SKM-1 treated with dmso at 0.1 percent for 144 hours (cell line): ENCODE data around the gene RO60.

Source experiments
- DNase-seq: peaks from one replicate; lab custom pipeline; 2025; ENCODE audit not compliant: unreplicated experiment; lab: John Stamatoyannopoulos, UW

RO60 gene

DNA sequence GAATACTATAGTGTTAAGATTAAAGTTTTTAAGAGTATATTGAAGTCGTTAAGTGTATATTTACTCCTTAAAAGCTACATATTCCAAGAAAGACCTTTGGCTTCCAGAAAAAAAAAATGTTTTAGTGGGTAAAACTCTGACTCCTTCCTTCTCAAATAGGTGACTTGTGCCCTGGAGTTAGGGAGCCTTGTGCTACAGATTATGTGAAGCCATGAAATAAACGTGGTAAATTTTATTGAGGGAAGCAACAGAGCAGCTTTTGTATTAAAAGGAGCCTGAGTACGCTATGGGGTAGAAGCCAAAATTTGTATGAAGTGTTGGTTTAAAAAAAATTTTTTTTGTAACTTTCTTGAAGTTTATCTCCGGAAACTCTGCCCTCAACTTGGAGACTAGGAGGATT is 994 bp downstream of the RO60 start:
- DNase-seq: no peak

DNA sequence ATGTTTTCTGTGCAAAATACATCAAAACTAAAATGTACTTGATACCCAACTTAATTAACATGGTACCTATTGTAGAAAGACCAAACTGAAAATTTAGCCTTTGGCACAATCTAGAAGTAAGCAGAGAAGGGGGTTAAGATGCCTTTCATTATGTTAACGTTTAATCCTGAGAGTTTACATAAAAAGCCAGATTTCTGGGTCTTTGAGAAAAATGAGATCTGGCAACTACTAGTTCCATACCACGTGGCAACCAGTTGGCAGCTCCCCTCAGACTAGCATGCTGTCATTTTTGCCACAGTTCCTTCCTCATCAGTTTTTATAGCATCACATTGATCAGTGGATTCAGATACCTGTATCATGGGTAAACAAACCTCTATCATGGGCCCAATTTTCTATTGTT is 1.5 kb downstream of the RO60 start:
- DNase-seq: peak; percentile 29

DNA sequence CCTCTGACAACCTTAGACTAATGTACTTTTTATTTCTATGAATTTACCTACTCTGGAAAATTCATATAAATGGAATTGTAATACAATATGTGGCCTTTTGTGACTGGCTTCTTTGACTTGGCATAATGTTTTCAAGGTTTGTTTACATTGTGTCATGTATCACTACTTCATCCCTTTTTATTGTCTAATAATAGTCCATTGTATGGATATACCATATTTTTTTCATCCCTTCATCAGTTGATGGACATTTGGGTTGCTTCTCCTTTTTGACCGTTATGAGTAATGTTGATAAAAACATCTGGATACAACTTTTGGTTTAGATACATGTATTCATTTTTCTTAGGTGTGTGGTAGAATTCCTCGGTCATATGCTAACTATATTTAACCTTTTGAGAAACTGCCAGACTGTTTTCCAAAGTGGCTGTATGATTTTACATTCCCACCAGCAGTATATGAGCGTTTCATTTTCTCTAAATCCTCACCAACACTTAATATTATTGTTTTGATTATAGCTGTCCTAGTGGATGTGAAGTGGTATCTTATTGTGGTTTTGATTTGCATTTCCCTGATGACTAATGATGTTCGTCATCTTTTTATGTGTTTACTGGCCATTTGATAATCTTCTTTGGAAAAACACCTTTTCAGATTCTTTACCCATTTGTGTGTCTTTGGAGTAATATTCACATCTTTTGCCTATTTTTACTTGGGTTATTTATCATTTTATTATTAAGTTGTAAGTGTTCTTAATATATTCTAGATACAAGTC is 3.5 kb downstream of the RO60 start:
- DNase-seq: no peak

DNA sequence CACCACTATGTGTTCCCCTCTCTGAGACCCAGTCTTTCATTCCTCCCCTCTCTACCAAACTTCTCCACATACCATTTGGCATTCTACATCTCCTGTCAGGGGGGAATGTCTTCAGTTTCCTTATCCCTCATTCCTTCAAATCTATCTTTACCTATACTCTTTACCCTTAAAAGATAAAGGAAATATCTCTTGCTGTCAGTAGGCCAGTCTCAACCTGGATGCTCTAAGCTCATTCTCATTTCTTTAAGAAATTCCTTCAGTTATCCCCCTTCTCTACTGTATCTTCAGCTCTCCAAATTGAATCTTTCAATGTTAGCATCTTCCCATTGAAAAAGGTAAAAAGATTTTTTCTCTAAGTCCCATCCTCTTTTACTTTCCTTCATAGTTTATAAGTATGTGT is 6.5 kb downstream of the RO60 start:
- DNase-seq: no peak

DNA sequence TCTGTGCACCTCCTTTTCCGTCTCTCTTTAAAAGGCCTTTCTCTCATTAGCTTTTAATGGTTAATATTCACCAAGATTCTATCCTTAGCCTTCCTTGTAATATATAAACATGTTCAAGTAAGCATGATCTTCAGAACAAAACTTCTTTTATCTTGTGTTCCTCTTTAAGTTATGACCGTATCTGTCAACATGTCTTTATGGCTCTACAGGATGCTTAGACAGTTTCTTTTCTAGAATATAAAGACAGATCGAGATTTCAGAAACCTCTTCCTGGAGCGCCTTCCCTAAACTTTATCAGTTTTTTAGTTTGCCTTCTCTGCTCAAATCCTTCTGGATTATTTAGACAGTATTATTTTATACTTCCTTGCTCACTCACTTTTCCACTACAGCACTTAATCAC is 7.2 kb downstream of the RO60 start:
- DNase-seq: no peak

DNA sequence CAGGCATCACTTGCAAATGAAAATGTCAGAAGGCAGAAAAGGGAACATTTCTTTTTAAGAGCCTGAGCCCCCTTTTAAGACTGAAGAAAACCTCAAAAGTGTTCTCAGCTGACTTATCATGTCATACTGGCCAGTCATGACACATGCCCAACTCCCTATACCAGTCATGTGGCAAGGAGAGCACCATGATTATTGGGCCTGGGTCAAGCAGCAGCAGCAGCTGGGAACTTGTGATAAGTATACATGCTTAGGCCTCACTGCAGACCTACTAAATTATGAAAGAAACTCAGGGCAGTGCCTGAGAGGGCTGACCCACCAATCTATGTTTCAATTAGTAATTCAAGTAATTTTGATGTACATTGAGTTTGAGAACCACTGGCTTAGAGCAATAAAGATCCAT is 8.6 kb downstream of the RO60 start:
- DNase-seq: no peak

DNA sequence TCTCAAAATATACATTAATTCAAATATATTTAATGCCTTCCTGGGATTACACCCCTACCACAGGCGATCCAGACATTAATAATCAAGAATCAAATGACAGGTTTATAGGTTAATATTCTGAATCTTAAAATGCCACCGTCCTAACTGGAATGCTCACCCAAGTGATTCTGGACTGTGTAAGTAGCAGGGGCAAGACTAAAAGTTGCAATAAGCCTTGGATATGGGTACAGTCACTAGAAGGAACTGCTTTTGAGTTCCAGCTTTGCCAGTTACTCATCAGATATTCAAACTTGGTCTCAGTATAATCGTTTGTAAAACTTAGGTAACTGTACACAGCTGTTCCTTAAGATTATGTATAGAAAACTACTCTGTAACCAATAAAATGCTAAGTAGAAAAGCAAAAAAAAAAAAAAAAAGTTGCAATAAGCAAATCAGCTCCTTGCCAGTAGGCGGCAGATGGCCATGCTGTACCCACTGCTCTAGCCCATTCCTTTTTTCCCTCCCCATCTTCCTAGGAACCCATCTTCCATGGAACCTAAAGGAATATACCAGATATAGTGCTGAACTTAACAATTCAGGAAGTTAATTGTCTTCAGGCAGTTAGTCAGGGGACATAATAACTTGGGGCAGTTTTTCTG is 10.5 kb downstream of the RO60 start:
- no peak for DNase-seq

DNA sequence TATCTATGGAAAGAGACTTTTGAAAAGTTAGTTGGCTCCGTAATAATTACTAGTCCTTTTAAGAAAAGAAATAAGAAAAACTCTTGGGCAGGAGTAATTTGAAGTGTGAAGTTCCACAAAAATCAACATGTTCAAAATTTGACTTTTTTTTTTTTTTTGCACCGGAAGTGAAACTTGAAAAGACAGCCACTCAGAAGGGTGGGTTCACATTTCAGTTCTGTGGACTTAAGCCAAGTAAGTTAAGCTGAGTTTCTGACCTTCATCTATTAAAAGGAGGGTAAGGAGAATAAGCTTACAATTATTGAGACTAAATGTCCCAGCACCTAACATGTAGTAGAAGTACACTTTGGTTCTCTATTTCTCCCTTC is 11.0 kb downstream of the RO60 start:
- DNase-seq: no peak

DNA sequence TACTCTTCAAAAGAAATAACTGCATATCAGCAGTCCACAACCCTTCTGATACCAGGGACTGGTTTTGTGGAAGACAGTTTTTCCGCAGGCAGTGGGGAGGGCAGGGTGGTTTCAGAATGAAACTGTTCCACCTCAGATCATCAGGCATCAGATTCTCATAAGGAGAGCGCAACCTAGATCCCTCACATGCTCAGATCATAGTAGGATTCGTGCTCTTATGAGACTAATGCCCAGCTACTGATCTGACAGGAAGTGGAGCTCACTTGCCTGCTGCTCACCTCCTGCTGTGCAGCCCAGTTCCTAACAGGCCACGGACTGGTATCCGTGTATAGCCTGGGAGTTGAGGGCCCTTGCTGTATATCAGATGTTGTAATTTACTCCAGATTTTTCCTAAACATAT is 11.5 kb downstream of the RO60 start:
- DNase-seq: no peak

DNA sequence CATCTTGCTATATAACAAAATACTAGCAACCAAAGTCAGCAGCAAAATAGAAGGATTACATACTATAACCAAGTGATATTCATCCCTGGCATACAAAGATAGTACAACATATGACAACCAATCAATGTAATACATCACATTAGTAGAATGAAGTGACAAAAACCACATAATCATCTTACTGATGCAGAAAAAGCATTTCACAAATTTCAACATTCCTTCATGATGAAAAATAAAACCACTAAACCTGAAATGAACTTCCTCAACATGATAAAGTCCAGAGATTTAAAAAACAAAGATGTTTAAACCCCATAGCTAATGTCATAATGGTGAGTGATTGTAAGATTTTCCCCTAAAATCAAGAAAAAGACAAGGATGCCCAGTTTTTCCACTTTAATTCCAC is 18.6 kb downstream of the RO60 start:
- DNase-seq: no peak

DNA sequence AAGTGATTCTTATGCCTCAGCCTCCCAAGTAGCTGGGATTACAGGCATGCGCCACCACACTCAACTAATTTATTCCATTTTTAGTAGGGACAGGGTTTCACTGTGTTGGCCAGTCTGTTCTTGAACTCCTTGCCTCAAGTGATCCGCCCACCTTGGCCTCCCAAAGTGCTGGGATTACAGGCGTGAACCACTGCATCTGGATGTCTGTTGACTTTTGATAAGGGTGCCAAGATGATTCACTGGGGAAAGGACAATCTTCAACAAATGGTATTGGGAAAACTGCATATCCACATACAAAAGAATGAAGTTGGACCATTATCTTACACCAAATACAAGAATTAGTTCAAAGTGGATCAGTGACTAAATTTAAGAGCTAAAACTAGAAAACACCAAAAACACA is 19.8 kb downstream of the RO60 start:
- no peak for DNase-seq

DNA sequence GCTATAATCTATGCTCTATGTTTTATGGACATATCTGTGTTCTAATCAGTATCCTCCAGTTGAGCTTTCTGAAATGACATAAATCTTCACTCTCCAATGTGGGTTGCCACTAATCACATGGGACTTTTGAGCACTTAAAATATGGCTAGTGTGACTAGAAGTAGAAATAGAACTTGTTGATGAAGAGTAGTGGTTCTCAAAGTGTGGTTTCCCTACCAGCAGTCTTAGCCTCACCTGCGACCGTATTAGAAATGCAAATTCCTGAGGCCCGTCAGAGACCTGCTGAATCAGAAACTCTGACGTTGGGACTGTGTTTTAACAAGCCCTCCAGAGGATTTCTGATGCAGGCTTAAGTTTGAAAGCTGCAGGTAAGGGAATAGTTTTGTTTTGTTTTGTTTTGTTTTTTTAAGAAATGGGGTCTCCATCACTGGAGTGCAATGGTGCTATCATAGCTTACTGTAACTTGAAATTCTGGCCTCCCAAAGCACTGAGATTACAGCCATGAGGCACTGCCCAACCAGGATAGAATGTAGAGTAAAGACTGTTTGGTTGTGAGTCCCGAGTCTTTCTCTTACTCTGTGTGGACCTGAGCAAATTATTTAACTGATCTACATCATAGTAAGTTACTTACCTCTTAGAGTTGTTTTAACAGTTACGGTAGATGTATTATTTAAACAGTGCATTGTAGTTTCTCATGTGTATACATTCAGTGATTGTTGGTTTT is 24.1 kb downstream of the RO60 start:
- DNase-seq: no peak

DNA sequence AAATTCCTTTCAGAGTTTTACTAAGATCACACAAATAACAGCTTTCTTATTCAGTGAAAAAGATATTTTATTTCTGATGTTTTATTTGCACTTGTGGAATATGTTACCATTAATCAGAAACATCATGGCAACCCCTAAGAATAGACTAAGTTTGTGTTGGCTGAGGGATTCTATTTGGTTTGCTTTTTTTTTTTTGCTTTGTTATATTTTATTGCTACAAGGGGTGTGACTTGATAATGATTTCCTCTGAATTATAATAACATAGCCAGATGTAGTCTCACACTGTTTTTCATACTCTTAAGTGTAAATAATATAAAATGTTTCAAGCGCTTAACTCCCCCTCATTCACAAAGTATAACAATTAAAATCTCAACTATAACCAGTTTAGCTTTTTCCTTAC is 25.9 kb downstream of the RO60 start:
- no peak for DNase-seq

DNA sequence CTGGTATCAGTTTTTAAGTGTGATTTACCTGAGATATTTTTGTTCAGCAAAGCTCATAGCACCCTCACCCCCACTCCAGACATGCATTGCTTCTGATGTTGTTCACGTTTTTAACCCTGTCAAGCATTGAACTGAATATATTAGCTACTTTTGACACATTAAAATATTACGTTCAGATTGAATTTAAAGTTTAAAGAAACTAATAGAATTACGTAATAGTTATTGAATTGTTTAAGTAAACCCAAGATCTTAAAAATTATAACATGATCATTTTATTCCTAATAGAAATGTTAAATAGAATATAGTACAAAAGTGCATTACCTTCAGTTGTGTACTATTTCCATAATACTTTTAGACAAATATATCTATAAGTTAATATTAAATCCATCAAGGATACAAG is 26.9 kb downstream of the RO60 start:
- DNase-seq: no peak

DNA sequence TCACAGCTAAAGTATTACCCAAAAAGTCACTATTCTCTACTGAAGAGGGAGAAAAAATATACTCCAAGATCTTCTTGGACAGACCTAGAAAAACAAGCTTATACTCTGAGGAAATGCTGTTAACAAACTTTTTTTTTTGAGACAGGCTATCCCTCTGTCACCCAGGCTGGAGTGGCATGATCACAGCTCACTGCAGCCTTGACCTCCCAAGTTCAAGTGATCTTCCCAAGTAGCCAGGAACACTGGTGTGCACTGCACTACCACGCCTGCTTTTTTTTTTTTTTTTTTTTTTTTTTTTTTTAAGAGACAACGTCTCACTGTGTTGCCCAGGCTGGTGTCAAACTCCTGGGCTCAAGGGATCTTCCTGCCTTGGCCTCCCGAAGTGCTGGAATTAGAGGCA is 28.5 kb downstream of the RO60 start:
- DNase-seq: no peak

DNA sequence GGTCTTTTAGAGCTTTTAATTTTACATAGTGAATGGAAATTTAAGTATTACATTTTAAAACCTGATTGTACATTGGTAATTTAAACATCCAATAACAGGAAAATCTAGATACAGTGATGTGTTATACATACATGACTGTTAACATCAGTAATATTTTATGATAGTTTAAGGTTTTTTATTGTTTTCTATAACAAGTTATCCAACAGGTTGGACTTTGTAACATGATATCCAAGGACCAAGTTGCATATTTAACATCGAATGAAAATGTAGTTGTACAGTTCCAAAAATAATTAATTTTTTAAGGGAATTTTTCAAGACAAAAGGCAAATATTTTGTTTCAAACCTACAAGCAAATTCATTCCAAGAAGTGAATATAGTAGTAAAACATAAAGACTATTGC is 31.5 kb downstream of the RO60 start:
- no peak for DNase-seq

DNA sequence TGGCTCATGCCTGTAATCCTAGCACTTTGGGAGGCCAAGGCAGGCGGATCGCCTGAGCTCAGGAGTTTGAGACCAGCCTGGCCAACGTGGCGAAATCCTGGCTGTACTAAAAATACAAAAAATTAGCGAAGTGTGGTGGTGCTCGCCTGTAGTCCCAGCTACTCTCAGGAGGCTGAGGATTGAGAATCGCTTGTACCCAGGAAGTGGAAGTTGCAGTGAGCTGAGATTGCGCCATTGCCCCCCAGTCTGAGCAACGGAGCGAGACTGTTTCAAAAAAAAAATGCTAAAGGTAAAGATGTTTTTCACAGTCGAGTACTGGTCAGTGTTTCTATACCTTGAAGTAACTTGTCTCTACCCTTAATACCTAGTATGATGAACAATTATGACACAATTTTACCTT is 34.7 kb downstream of the RO60 start:
- no peak for DNase-seq

DNA sequence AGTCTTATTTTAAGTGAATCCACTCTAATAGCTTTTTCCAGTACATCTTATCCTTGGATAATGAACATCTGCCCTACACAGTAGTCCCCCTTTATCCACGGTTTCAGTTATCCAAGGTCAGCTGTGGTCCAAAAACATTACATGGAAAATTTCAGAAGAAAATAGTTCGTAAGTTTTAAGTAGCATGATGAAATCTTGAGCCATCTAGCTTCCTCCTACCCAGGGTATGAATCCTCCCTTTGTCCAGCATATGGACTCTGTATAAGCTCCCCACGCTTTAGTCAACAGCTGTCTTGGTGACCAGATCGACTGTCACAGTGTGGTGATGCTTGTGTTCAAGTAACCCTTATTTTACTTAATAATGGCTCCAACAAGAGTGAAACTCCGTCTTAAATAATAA is 43.2 kb downstream of the RO60 start:
- DNase-seq: no peak

DNA sequence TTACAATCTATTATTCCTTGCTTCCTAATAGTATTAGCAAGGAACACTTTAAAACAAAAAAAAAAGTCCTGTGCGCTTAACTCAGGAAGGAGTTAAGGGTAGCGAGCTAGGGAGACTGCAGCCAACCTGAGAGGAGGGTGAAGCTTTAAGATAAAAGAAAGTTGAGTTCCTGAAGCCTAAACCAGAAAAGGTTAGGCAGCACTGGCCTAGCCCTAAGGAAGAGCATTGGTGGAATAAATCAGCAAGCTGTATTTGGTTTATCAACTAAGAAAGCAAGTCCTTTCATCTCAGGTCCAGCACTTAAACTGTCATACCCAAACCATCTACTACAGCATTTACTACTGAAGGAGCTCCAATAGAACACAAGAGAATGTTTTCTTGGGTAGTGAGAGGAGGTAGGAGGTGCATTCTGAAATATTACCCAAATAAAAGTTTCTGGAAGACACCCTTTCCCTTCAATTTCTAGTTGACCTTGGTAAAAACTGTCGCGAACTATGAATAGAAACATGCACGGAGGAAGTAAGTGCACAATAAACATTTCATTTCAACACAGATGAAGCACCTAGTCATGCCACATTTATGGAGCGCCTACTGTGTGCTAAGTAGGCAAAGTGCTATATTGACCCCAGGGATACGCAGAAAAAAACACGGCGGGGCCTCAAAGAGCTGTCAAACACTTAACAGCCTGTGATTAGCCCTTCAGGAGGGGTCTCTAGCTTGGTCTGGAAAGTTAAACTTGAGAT is 44.5 kb downstream of the RO60 start:
- DNase-seq: no peak

DNA sequence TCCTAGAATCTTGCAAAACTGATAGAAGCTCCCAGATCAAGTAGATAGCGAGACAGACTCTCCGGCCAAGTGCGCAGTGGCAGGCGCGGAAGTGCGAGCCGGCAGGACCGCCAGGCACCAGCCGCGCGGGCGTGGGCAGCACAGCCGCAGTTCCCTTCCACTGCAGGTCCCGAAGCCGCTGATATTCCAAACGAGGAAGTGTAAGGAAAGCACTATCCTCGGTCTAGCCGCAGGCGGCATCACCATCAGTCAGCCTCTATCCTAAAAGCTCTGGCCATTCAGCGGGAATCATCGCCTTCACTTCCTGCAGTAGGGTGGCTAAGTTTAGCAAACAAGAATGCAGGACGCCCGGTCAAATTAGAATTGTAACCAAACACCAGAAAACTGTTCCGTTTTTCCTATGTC is 45.1 kb downstream of the RO60 start:
- peak; percentile 45 for DNase-seq

DNA sequence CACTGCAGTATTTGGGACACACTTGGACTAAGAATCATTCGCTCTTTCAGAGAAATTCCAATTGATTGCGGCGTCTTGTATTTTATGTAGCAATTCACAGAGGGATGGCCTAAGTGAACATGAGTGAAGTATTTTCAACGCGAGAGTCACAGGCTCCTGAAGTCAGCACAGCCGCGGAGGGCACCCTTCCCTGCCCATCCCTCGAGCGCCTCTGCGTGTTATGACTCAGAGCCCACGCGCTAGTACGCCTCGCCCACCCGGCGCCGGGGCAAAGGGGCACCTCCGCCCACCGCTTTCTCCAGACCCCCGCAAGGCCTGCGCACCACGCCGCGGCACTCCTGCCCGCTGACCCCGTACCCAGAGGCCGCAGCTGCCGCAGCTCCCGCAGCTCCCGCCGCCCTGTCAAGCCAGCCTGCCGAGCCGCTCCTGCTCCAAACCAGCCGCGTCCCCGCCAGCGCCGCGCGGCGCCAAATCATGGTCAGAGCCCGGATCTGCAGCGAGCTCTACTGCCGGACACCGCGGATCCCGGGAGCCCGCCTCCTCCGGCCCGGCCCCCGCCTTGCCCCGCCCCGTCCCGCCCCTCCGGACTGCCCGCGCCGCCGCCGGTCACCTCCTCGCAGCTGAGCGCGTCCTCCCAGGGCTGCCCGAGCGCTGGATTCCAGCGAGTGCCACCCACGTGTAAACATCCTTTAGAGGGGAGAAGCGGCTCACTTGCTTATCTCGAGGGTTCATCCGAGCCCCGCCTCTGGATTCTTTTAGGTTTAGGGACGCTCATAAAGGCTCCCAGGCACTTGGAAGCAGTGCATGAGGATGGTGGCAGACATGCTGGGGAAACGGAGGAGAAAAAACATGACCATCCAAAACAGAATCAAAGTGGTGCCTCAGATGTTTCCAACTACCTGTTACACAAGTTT is 45.8 kb downstream of the RO60 start, which contains the start of gene GLRX2:
TSS of gene GLRX2 (minus strand) at position 508 of the 914 bp plus-strand sequence. CDS start at position 476, 32 bp downstream.
- DNase-seq: peak; percentile 79
